Mesothelial cell of epicardium (in vitro differentiated cells): ENCODE data around the gene YOD1. TPM values are rescaled to one million over a fixed set of nuclear protein-coding genes. Genes with fewer than 3 reads are reported as not detected.

Source experiments
- DNase-seq, 2 experiments: peaks; one replicate each; pipeline ENCODE4 v3.0.0; 2021; ENCODE audit warnings: low spot score in 2 of 2; ENCODE audit not compliant: unreplicated experiment in 2 of 2
- H3K27ac Mint-ChIP-seq: 2 replicates; pipeline ENCODE4 v1.8.0; 2021; ENCODE audit warnings: mixed read lengths
- H3K27me3 Mint-ChIP-seq: 2 replicates; pipeline ENCODE4 v1.8.0; 2021; ENCODE audit warnings: low read depth, mixed read lengths
- H3K36me3 Mint-ChIP-seq: 2 replicates; pipeline ENCODE4 v1.8.0; 2021; ENCODE audit warnings: mixed read lengths
- H3K4me1 Mint-ChIP-seq: 2 replicates; pipeline ENCODE4 v1.8.0; 2021; ENCODE audit warnings: mixed read lengths
- H3K4me3 Mint-ChIP-seq: 2 replicates; pipeline ENCODE4 v1.8.0; 2021; ENCODE audit warnings: mild to moderate bottlenecking, moderate library complexity, mixed read lengths
- H3K9me3 Mint-ChIP-seq: 2 replicates; pipeline ENCODE4 v1.8.0; 2021; ENCODE audit warnings: mixed read lengths
- total RNA-seq: library from RNA; stranded (reverse); gene quantifications from 3 replicates; pipeline ENCODE4 v1.2.1, GENCODE V29; 2021
- TF ChIP-seq, protein P1 (sequence below): fragments of 200-600 bp; sonication (generic); IDR thresholded peaks from one replicate; pipeline ENCODE4 v1.5.0; 2021; ENCODE audit warnings: antibody characterized with exemption; ENCODE audit not compliant: unreplicated experiment

YOD1 gene
- total RNA-seq, 1 donor from 2014 or later = 10.3 TPM

DNA sequence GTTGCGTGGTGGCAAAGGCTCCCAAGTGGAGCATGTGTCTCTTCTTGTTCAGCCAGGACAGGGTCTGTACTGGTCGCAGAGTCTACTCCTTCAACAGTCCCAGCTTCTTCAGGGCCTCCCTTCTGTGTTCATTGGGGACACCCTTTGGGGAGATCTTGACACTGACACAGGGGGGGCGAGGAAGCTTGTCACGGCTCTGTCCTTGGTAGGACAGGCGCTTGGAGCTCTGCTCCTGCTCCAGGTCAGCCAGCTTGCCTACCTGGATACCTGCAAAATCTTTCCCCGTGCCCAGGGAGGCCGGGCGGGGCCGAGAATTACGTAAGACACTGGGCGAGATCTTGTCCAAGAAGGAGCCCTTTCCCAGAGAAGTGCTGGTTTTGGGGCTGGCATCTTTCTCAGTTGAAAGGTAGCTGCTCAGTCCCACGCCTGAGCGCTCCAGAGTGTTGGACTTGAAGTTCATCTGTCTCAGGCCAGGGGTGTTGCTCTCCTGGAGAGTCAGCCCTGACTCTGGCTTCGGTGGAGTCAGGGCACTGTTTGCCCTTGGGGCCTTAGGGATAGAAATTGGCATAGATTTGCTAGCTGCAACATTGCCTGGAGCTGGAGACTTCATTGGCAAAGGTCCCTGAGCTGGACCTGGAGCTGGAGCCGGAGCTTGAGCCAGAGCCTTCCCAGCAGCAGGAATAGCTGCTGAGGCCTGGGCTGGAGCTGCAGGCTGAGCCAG, 29.0 kb downstream of the YOD1 start:
- TF ChIP-seq, protein P1, sequence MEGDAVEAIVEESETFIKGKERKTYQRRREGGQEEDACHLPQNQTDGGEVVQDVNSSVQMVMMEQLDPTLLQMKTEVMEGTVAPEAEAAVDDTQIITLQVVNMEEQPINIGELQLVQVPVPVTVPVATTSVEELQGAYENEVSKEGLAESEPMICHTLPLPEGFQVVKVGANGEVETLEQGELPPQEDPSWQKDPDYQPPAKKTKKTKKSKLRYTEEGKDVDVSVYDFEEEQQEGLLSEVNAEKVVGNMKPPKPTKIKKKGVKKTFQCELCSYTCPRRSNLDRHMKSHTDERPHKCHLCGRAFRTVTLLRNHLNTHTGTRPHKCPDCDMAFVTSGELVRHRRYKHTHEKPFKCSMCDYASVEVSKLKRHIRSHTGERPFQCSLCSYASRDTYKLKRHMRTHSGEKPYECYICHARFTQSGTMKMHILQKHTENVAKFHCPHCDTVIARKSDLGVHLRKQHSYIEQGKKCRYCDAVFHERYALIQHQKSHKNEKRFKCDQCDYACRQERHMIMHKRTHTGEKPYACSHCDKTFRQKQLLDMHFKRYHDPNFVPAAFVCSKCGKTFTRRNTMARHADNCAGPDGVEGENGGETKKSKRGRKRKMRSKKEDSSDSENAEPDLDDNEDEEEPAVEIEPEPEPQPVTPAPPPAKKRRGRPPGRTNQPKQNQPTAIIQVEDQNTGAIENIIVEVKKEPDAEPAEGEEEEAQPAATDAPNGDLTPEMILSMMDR = no peak
- Mint-ChIP-seq H3K4me1 (peaks cover 28% of the 10 kb centered on the region), H3K9me3 (no peaks in the 10 kb centered on the region), H3K27ac (no peak overlapping the region), H3K4me3 (no peak overlapping the region), H3K36me3 (no peaks in the 10 kb centered on the region), H3K27me3 (peaks cover 10% of the 10 kb centered on the region)
- DNase-seq = no peak

DNA sequence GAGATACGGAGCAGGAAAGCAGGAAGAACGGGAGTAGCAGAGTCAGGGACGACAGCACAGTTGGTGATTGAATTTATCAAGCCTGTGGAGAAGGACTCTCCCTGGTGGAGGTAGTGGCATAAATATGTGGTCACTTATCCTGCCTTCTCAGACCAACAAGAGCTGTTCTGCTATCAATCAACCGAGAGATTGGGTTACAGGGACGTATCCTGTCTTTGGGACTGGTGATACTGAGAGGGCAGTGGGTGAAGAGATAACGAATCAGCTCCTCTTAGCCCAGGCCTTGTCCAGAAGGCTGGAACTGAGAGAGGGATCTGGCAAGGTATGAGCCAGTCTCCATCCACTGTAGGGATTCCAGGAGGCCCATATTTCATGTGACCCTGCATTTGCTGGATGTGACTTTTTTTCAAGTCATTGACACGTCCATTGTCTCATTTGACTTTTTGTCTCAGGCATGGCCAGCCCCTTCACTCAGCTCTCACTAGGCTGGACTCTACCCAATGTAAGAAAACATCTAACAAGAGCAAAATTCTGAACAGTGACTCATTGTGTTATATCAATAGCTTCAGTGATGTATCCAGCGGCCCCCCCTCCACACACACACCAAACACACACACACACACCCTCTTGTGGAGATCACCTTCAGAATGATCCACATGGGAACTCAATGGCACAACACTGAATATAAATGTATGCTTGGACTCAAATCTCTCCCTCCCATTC, 29.7 kb downstream of the YOD1 start:
- no peaks in the 10 kb centered on the region for H3K36me3 Mint-ChIP-seq
- no peak for DNase-seq
- H3K9me3 Mint-ChIP-seq = no peaks in the 10 kb centered on the region
- peaks cover 10% of the 10 kb centered on the region for H3K27me3 Mint-ChIP-seq
- H3K4me3 Mint-ChIP-seq = no peak overlapping the region
- no peak overlapping the region for H3K27ac Mint-ChIP-seq
- H3K4me1 Mint-ChIP-seq = peaks cover 24% of the 10 kb centered on the region
- TF ChIP-seq, protein P1 = no peak

DNA sequence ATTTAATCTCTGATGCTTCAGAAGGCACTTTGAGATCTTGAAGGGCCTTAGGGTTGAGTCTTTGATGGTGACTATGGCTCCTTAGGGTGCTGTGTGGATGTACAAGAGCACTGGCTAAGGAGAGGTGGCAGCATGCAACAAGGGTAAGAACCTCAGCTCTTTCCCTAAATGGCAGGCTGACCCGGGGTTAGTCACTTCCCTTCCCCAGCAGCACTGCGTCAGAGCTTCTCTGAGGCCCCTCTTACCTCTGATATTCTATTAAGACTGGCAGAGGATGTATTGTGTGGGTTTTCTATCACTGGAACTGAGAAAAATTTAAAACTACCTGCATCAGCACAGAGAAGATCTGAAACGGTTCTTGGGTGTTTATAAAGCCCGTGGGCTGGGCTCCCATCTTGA, 30.3 kb downstream of the YOD1 start:
- Mint-ChIP-seq H3K4me1 (peaks cover 18% of the 10 kb centered on the region), H3K4me3 (no peak overlapping the region), H3K9me3 (no peaks in the 10 kb centered on the region), H3K36me3 (no peaks in the 10 kb centered on the region), H3K27me3 (peaks cover 15% of the 10 kb centered on the region), H3K27ac (no peak overlapping the region)
- no peak for DNase-seq
- TF ChIP-seq, protein P1 = no peak

DNA sequence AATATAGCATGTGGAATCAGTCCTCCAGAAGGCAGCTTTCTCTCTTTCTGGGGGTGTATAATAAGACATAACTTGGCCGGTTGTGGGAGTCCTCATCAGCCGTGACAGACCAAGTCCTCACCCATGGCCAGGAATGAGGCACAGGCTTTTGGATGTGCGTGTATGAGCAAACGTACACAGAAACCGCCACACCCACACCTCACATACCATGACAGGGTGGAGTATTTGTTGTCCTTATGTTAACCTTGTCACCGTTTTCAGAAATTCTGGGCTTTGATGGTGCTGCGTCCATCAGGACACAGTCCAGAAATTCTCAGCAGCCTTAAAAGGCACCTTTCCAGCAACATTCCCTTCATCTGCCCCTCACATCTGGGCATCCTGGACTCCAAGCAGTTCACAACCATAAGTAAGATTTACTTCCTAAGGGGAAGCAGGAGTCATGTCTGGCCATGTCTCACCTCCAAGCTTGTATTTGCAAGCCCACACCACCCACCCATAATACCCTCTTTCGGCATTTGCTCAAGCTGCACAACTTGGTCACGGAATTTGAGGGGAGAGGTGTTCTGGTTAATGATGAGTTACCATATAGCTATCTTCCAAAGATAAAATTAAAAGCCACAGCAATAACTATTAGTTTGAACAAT, 30.8 kb downstream of the YOD1 start:
- TF ChIP-seq, protein P1 = no peak
- Mint-ChIP-seq H3K27ac (no peak overlapping the region), H3K27me3 (peaks cover 18% of the 10 kb centered on the region), H3K36me3 (no peaks in the 10 kb centered on the region), H3K4me1 (peaks cover 13% of the 10 kb centered on the region), H3K4me3 (no peak overlapping the region), H3K9me3 (no peaks in the 10 kb centered on the region)
- DNase-seq = no peak

DNA sequence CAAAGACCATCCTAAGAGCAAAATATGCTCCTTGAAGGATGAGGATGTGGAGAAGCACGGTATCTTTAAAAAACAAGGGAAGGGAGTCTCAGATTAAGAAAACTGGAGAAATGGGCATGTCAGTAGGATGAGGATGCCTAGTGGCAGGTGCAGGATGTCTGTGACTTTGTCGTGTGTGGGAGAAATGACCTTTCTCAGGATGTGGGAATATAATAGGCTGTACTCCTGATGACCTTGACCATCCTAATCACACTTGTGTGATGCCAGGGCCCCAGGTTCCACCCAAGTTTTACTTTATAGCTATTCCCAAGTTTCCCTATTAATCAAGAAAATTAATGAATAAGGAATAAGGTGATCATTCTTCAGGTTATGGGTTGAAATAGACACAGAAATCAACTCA, 31.3 kb downstream of the YOD1 start:
- TF ChIP-seq, protein P1 = no peak
- Mint-ChIP-seq H3K36me3 (no peaks in the 10 kb centered on the region), H3K4me3 (no peak overlapping the region), H3K27ac (no peak overlapping the region), H3K27me3 (peaks cover 23% of the 10 kb centered on the region), H3K9me3 (no peaks in the 10 kb centered on the region), H3K4me1 (peaks cover 7% of the 10 kb centered on the region)
- no peak for DNase-seq
